ENCODE results near the gene RBFOX2. TPM values are rescaled to one million over a fixed set of nuclear protein-coding genes. Genes with fewer than 3 reads are reported as not detected.

Gene RBFOX2
- total and polyA plus RNA-seq, 2 of the 8 experiments (the other 6 are each of a cell fraction or from before 2014, with no cell fraction given), result 121 to 122 TPM

DNA sequence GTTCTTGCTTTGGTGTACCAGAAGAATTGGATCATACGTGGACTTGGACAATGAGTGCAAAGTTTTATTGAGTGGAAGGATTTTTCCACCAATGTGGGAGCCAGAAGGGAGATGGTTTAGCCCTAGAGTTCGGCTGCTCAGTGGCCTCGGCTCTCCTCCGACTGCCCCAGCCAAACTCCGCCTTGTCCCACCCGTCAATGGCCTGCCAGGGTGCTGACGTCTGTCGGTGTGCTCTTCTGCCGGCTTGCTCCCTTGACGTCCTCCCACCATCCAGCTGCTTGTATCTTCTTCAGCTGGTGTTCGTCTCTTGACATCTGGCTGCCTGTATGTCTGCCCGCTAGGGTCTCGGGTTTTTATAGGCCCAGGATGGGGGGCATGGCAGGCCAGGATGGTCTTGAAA, 156.2 kb downstream of the RBFOX2 start:
- no peak overlapping the region for H2BK120ac ChIP-seq (replicated peaks; ENCODE audit: low read depth, low read length)
- H2BK15ac ChIP-seq (ENCODE audit: low read length), result no peak overlapping the region
- H4K91ac ChIP-seq (replicated peaks; ENCODE audit: insufficient read length, low read length), result no peak overlapping the region
- H3K4me1 ChIP-seq (replicated peaks in 1 of 4; ENCODE audit: control insufficient read depth in 3 of 4, insufficient read depth in 4 of 4, low read length in 3 of 4), result peaks cover 0 to 3% (median 2%) of the 10 kb centered on the region in 4 experiments; a peak in 3 of 7 replicates
- DNase-seq (ENCODE audit: low read depth in 1 of 2, low spot score in 2 of 2) (no peak), FAIRE-seq (no peak)
- no peak overlapping the region for H2AFZ ChIP-seq (ENCODE audit: low read length)
- H3K9me3 ChIP-seq (ENCODE audit: insufficient read depth in 2 of 2, low read depth in 1 of 2, low read length in 1 of 2), result no peaks in the 10 kb centered on the region
- TF ChIP-seq HDAC2 (IDR thresholded peaks at IDR 0.05; ENCODE audit: borderline replicate concordance in 1 of 2, low read depth in 2 of 2, low read length in 2 of 2) (no peak), SAP30 (IDR thresholded peaks at IDR 0.05; ENCODE audit: insufficient read depth, insufficient replicate concordance, low read length) (no peak)
- no peak overlapping the region for H3K4me2 ChIP-seq (ENCODE audit: insufficient read depth in 1 of 2, low read depth in 2 of 2, low read length in 2 of 2)
- H2BK5ac ChIP-seq (ENCODE audit: low read depth, low read length), result no peak overlapping the region
- H3K79me2 ChIP-seq (ENCODE audit: control insufficient read depth in 1 of 2, insufficient read depth in 2 of 2, low read length in 2 of 2), result peaks cover 0 to 28% of the 10 kb centered on the region in 2 experiments; a peak in 2 of 4 replicates
- no peak overlapping the region for H4K8ac ChIP-seq (ENCODE audit: extremely low read depth, insufficient read depth, low read length)
- H2BK20ac ChIP-seq (ENCODE audit: low read length), result no peak overlapping the region
- no peak overlapping the region for H3K14ac ChIP-seq (ENCODE audit: insufficient read length)
- H4K5ac ChIP-seq (ENCODE audit: insufficient read length, low read depth, low read length), result no peak overlapping the region
- CTCF ChIA-PET (ENCODE audit: partially characterized antibody), result interaction anchor here (1.6 kb wide), 1 partner anchor 29 kb away, joined by 3 read pairs; no protein-coding TSS in a partner anchor
- WGBS, 2 experiments (ENCODE audit: extremely low coverage in 1 of 2, insufficient coverage in 1 of 2, insufficient read length in 1 of 2, insufficient replicate concordance in 2 of 2, low coverage in 1 of 2, low lambda C conversion rate in 2 of 2, missing lambda C conversion rate in 1 of 2), result 90% methylated on average over 13 of the region's 13 CpGs; no CpG with 5 or more reads in 1 of the 2 experiments
- H4K20me1 ChIP-seq (replicated peaks in 1 of 2; ENCODE audit: control insufficient read depth in 1 of 2, insufficient read depth in 2 of 2, low read length in 2 of 2), result peaks cover 0 to 2% of the 10 kb centered on the region in 2 experiments
- no peaks in the 10 kb centered on the region for H3K23me2 ChIP-seq (ENCODE audit: low read depth, low read length)
- no peak overlapping the region for H2AK5ac ChIP-seq (ENCODE audit: low read depth, low read length)
- no peak overlapping the region for H3K4me3 ChIP-seq (ENCODE audit: extremely low read depth in 1 of 4, insufficient read depth in 2 of 4, low read depth in 3 of 4, low read length in 4 of 4)
- no peaks in the 10 kb centered on the region; the same call in 1 of the 2 replicates for H3K79me1 ChIP-seq (ENCODE audit: low read depth, low read length)
- no peak overlapping the region for H3K18ac ChIP-seq (ENCODE audit: extremely low read depth, low read length)
- H3K23ac ChIP-seq (ENCODE audit: insufficient read length), result no peak overlapping the region
- H3K27me3 ChIP-seq (replicated peaks in 1 of 4; ENCODE audit: control insufficient read depth in 3 of 4, extremely low read depth in 1 of 4, insufficient read depth in 3 of 4, low read length in 3 of 4), result no peaks in the 10 kb centered on the region
- no peak overlapping the region for H2BK12ac ChIP-seq (ENCODE audit: low read depth, low read length)
- no peak overlapping the region for H3K4ac ChIP-seq (replicated peaks; ENCODE audit: insufficient read length, low read depth, low read length)
- no peak overlapping the region for H3K27ac ChIP-seq (ENCODE audit: low read depth, low read length)
- no peak overlapping the region for H3K56ac ChIP-seq (replicated peaks; ENCODE audit: insufficient read length, low read depth, low read length)
- no peak overlapping the region for H3K9ac ChIP-seq (replicated peaks in 1 of 4; ENCODE audit: extremely low read depth in 1 of 4, low read depth in 3 of 4, low read length in 3 of 4)
- POLR2A ChIA-PET (ENCODE audit: partially characterized antibody), result no interaction called here
- no peaks in the 10 kb centered on the region for H3K36me3 ChIP-seq (ENCODE audit: control insufficient read depth in 2 of 4, insufficient read depth in 4 of 4, low read length in 3 of 4)

Data from H1 (cell line).